RWPE1 (cell line): Measurements from ENCODE around the gene CTH.

Experiments
- CTCF ChIA-PET: fragments of 350-600 bp; sonication (Branson Sonifier 250); formaldehyde crosslinking; extraction: SDS; loops from one replicate; lab custom pipeline; 2021; lab: Yijun Ruan, JAX
- POLR2A ChIA-PET: fragments of 400-600 bp; formaldehyde crosslinking; extraction: SDS; loops from one replicate; lab custom pipeline; 2020; ENCODE audit warnings: antibody characterized with exemption; ENCODE audit not compliant: low non-redundant PET; lab: Yijun Ruan, JAX
- DNase-seq: peaks from one replicate; pipeline ENCODE4 v3.0.0; 2012; ENCODE audit warnings: low spot score
- H3K27ac ChIP-seq: fragments of 450-650 bp; 2 replicates; pipeline ENCODE4 v1.5.1; 2017
- TF ChIP-seq, protein P1 (sequence below): fragments of 450-650 bp; conservative IDR thresholded peaks from 2 replicates; pipeline ENCODE4 v1.5.1; 2017; ENCODE audit warnings: low read depth, mild to moderate bottlenecking

Gene CTH

DNA sequence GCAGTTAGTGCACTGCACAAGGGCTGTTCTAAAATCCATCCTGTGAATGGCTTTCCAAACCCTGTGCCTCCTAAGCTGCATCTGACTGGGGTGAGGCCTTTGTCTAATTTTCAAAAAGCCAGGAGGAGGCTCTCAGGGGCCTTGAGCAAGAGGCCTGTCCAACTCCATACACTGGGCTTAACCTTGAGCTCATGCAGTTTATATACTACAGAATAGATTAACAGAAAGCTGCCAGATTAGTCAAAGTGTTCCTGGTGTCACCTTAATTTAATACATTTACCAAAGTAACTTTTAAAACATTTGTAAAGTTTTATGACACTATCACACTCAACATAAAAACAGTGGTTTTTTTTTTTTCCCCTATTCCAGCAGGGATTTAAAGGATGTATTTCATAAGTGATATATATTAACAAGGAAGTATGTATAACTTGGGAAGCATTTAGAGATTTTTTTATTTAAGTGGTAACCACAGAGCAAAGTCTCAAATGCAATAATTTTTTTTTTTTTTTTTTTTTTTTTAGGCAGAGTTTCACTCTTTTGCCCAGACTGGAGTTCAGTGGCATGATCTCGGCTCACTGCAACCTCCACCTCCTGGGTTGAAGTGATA is 23.3 kb downstream of the CTH start:
- ChIA-PET CTCF (interaction anchor here (0.7 kb wide), 1 partner anchor 827 kb away, joined by 11 read pairs; no protein-coding TSS in a partner anchor), POLR2A (no interaction called here)
- no peak for DNase-seq
- H3K27ac ChIP-seq, result no peak overlapping the region
- TF ChIP-seq, protein P1, sequence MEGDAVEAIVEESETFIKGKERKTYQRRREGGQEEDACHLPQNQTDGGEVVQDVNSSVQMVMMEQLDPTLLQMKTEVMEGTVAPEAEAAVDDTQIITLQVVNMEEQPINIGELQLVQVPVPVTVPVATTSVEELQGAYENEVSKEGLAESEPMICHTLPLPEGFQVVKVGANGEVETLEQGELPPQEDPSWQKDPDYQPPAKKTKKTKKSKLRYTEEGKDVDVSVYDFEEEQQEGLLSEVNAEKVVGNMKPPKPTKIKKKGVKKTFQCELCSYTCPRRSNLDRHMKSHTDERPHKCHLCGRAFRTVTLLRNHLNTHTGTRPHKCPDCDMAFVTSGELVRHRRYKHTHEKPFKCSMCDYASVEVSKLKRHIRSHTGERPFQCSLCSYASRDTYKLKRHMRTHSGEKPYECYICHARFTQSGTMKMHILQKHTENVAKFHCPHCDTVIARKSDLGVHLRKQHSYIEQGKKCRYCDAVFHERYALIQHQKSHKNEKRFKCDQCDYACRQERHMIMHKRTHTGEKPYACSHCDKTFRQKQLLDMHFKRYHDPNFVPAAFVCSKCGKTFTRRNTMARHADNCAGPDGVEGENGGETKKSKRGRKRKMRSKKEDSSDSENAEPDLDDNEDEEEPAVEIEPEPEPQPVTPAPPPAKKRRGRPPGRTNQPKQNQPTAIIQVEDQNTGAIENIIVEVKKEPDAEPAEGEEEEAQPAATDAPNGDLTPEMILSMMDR, result no peak

DNA sequence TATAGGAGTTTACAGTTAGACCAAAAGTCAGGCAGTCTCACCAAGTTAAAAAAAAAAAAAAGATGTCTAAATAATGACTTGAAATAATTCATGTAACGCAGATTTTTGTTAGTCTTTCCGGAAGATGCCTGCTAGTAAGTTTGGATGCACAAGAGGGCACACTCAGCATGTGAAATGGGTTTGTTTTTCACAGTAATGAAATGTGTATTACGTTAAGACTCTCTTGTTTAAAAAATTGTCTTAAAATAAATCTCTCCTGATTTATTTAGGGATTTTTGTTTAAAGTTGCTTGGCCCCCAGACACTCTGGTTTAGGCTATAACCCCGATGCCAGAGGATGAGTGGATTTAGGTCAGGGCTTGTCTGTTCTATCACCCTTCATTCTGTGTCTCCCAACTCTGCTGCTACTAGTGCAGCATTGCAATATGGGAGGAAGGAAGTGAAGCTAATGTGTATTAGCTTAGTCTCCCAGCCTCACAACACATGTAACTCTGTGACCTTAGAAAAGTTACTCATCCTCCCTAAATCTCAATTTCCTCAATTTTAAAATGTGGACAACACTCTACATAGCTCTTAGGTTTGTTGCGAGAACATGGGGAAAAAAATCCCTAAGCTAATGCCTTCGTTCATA is 25.7 kb downstream of the CTH start:
- TF ChIP-seq, protein P1, result no peak
- POLR2A ChIA-PET, result no interaction called here
- CTCF ChIA-PET, result no interaction called here
- no peak overlapping the region for H3K27ac ChIP-seq
- no peak for DNase-seq

DNA sequence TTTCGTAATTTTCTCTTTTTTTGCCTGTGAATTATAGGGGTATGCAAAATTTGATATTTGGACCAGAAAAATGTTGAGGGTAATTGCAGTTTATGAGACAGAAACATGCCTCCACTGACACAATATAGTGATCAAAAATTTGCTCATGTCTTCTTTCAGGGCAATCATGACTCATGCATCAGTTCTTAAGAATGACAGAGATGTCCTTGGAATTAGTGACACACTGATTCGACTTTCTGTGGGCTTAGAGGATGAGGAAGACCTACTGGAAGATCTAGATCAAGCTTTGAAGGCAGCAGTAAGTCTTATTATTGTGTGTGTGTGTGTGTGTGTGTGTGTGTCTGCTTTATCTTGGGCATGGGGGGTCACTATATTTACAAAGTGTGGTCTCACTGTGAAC is 27.5 kb downstream of the CTH start:
- DNase-seq, result no peak
- CTCF ChIA-PET, result no interaction called here
- TF ChIP-seq, protein P1, result no peak
- POLR2A ChIA-PET, result no interaction called here
- no peak overlapping the region for H3K27ac ChIP-seq

DNA sequence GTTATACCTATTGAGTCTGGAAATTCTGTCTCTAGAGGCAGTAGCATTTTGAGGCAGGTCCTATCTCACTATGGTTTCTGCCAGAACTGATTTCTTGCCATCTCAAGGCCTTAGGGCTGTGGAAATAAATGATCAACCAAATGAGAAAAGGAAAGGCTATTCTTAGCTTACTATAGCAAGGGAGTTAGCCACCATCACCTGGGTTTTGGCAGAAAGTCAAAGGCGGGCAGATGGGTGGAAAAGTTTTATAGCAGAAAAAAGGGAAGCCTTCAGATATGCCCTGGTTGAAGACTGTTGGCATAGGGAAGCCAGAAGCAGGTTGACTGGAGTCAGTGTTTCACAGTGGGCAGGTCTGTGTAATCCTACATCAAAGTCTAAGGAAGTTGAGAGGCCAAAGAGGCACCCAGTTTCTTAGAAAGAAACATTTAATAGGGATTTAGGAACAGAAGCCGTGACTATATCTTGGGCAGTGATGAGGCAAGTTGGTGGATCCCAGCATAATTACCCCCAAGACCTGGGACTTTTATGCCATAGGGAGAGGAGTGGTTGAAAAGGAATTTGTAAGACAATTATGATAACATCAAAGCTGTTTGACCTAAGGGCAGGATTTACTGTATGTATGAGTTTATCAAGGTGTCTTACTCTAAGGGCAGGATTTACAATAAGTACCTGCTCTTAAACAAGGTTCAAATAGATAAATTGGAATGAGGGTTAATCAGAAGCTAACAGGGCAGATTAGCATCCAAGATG is 29.7 kb downstream of the CTH start:
- ChIA-PET POLR2A (no interaction called here), CTCF (no interaction called here)
- no peak overlapping the region for H3K27ac ChIP-seq
- TF ChIP-seq, protein P1, result no peak
- no peak for DNase-seq

DNA sequence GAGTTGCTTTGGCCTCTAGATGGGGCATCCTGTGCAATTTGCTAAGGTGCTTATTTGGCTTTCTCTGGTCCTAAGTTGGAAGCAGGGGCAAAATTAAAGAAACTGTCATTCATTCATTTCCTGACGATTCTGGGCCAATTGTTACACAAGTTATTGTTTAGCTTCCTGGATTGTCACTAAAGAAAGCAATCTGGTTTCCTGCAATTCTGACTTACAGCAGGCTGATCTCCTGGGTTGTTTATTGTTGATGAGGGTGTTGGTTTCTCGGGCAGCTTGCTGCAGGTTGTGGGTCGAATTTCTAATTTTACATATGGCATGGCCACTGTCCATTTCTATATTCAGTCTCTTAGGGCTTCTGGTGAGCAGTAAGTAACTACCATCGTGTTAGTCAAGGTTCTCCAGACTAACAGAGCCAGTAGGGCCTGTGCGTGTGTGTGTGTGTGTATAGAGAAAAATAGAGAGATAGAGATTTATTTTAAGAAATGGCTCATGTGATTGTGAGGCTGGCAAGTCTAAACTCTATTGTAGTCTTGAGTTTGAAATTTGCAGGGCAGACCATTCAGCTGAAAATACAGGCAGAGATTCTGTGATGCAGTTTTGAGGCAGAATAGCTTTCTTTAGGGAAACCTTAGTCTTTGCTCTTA is 30.4 kb downstream of the CTH start:
- TF ChIP-seq, protein P1, result no peak
- ChIA-PET CTCF (interaction anchor here (0.9 kb wide), 1 partner anchor 13 kb away, joined by 3 read pairs; no protein-coding TSS in a partner anchor), POLR2A (no interaction called here)
- no peak for DNase-seq
- H3K27ac ChIP-seq, result no peak overlapping the region

DNA sequence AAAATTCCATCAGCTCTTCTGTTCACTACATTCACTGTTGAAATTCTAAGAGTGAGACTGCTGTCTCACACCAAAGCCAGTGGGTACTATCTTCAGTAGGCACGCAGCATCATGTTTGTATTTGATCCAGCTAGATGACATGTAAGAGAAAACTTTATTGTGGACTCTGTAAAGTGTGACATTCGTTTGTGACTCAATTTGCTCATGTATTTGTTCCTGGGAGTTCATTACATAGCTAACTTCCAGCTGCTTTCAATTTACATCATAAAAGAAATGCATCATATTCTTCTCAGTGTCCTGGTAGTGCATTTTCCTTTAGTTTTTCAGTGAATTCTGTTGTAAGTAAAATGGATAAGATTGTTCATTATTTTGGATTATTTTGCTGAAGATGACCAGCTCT is 31.4 kb downstream of the CTH start:
- ChIA-PET POLR2A (no interaction called here), CTCF (interaction anchor here (0.9 kb wide), 1 partner anchor 12 kb away, joined by 3 read pairs; no protein-coding TSS in a partner anchor)
- DNase-seq, result no peak
- TF ChIP-seq, protein P1, result no peak
- no peak overlapping the region for H3K27ac ChIP-seq
